HG02943 (cell line): ENCODE measurements around the gene HOXD10.
A peak's percentile ranks its signal among the peaks of the same experiment; 100 is the strongest.

Experiments used
- ATAC-seq: cut with Tn5 transposase; IDR thresholded peaks from one replicate; pipeline ENCODE4 v1.9.1; 2021; ENCODE audit warnings: mild to moderate bottlenecking, low read depth, moderate library complexity; ENCODE audit not compliant: unreplicated experiment

HOXD10 gene

GRCh38 chr2:176132205-176133171 is 15.9 kb downstream of the HOXD10 start:
- no peak for ATAC-seq

- no peak for ATAC-seq
Observed at GRCh38 chr2:176133389-176133788, 16.8 kb downstream of the HOXD10 start.

- ATAC-seq = no peak
Observed at GRCh38 chr2:176134035-176134434, 17.5 kb downstream of the HOXD10 start.

GRCh38 chr2:176135035-176135440 is 18.5 kb downstream of the HOXD10 start:
- no peak for ATAC-seq

GRCh38 chr2:176136374-176137251 is 20.0 kb downstream of the HOXD10 start:
- no peak for ATAC-seq

- no peak for ATAC-seq
Observed at GRCh38 chr2:176137252-176137580, 20.6 kb downstream of the HOXD10 start.

GRCh38 chr2:176137906-176138305 is 21.3 kb downstream of the HOXD10 start:
- no peak for ATAC-seq

GRCh38 chr2:176138526-176138922 is 21.9 kb downstream of the HOXD10 start:
- no peak for ATAC-seq

GRCh38 chr2:176138923-176139660 is 22.5 kb downstream of the HOXD10 start:
- no peak for ATAC-seq

- no peak for ATAC-seq
Observed at GRCh38 chr2:176139661-176140512, 23.3 kb downstream of the HOXD10 start.

GRCh38 chr2:176140513-176141317 is 24.1 kb downstream of the HOXD10 start:
- ATAC-seq = peak; percentile 77

GRCh38 chr2:176142281-176142680 is 25.7 kb downstream of the HOXD10 start:
- ATAC-seq = no peak

- no peak for ATAC-seq
Observed at GRCh38 chr2:176145085-176145969, 28.7 kb downstream of the HOXD10 start.

GRCh38 chr2:176146101-176146500 is 29.5 kb downstream of the HOXD10 start:
- no peak for ATAC-seq

- ATAC-seq = no peak
Observed at GRCh38 chr2:176146645-176147044, 30.1 kb downstream of the HOXD10 start.

- no peak for ATAC-seq
Observed at GRCh38 chr2:176147210-176147799, 30.7 kb downstream of the HOXD10 start.

- ATAC-seq = no peak
Observed at GRCh38 chr2:176147800-176148496, 31.4 kb downstream of the HOXD10 start.
